HFFc6 (cell line): ENCODE measurements around the gene SLC43A3. TPM values are rescaled to one million over a fixed set of nuclear protein-coding genes. Genes with fewer than 3 reads are reported as not detected.

Experiments
- DNase-seq: peaks from one replicate; pipeline ENCODE4 v3.0.0-alpha.2; 2018
- H3K27ac Mint-ChIP-seq: 2 replicates; pipeline ENCODE4 v1.8.0; 2020; ENCODE audit warnings: mild to moderate bottlenecking, mixed read lengths
- H3K27me3 Mint-ChIP-seq: 2 replicates; pipeline ENCODE4 v1.8.0; 2021; ENCODE audit warnings: mild to moderate bottlenecking, moderate library complexity, mixed read lengths; ENCODE audit not compliant: insufficient read depth
- H3K36me3 Mint-ChIP-seq: 2 replicates; pipeline ENCODE4 v1.8.0; 2021; ENCODE audit warnings: low read depth, mixed read lengths
- H3K4me1 Mint-ChIP-seq: 2 replicates; pipeline ENCODE4 v1.8.0; 2020; ENCODE audit warnings: low read depth, mixed read lengths
- H3K4me3 Mint-ChIP-seq: 2 replicates; pipeline ENCODE4 v1.8.0; 2020; ENCODE audit warnings: mild to moderate bottlenecking, moderate library complexity, mixed read lengths
- H3K9me3 Mint-ChIP-seq: 2 replicates; pipeline ENCODE4 v1.8.0; 2020; ENCODE audit warnings: mild to moderate bottlenecking, mixed read lengths
- CTCF ChIP-seq: fragments of 200-600 bp; sonication (generic); IDR thresholded peaks from 2 replicates; pipeline ENCODE4 v1.5.0; 2021; ENCODE audit warnings: antibody characterized with exemption, mild to moderate bottlenecking
- total RNA-seq, 6 experiments: library from RNA; stranded (reverse); fragmentation: NEBNext Ultra II Directional; extraction: Animal tissue kit (Norgen Biotek cat#: 25700); gene quantifications; 2 replicates in 1 of 6; 3 replicates in 5 of 6; pipeline ENCODE4 v1.2.3, GENCODE V29; 2021

Gene SLC43A3
- total RNA-seq, 6 experiments from 2014 or later, result 2.1 to 18.7 (median 15.8) TPM

GRCh38 chr11:57402188-57403002 lies 24.5 kb downstream of the SLC43A3 start:
- H3K27ac Mint-ChIP-seq, result no peak overlapping the region
- TF ChIP-seq CTCF, result no peak
- H3K36me3 Mint-ChIP-seq, result no peaks in the 10 kb centered on the region; the same call in 1 of the 2 replicates
- no peak for DNase-seq
- no peaks in the 10 kb centered on the region for H3K9me3 Mint-ChIP-seq
- no peak overlapping the region for H3K4me3 Mint-ChIP-seq
- H3K4me1 Mint-ChIP-seq, result 0 out of 2 replicates have a peak, but pooled peaks cover 8% of the 10 kb centered on the region
- peaks cover 17% of the 10 kb centered on the region for H3K27me3 Mint-ChIP-seq

GRCh38 chr11:57399972-57400578 lies 26.8 kb downstream of the SLC43A3 start:
- no peak for DNase-seq
- Mint-ChIP-seq H3K4me1 (no peaks in the 10 kb centered on the region), H3K27me3 (peaks cover 24% of the 10 kb centered on the region), H3K9me3 (no peaks in the 10 kb centered on the region), H3K27ac (no peak overlapping the region), H3K36me3 (no peaks in the 10 kb centered on the region), H3K4me3 (no peak overlapping the region)
- TF ChIP-seq CTCF, result no peak

- peaks cover 24% of the 10 kb centered on the region for H3K27me3 Mint-ChIP-seq
- no peak overlapping the region for H3K4me3 Mint-ChIP-seq
- H3K9me3 Mint-ChIP-seq, result no peaks in the 10 kb centered on the region
- TF ChIP-seq CTCF, result no peak
- no peaks in the 10 kb centered on the region for H3K36me3 Mint-ChIP-seq
- H3K27ac Mint-ChIP-seq, result no peak overlapping the region
- no peaks in the 10 kb centered on the region for H3K4me1 Mint-ChIP-seq
- no peak for DNase-seq
Measured at GRCh38 chr11:57399221-57399620, 27.7 kb downstream of the SLC43A3 start.

- Mint-ChIP-seq H3K36me3 (no peaks in the 10 kb centered on the region), H3K9me3 (no peaks in the 10 kb centered on the region), H3K4me1 (no peaks in the 10 kb centered on the region), H3K27me3 (peaks cover 21% of the 10 kb centered on the region), H3K27ac (no peak overlapping the region), H3K4me3 (no peak overlapping the region)
- no peak for DNase-seq
- no peak for TF ChIP-seq CTCF
Measured at GRCh38 chr11:57397394-57397990, 29.4 kb downstream of the SLC43A3 start.

GRCh38 chr11:57396744-57397143 lies 30.2 kb downstream of the SLC43A3 start:
- TF ChIP-seq CTCF, result no peak
- Mint-ChIP-seq H3K4me3 (no peak overlapping the region), H3K36me3 (no peaks in the 10 kb centered on the region), H3K27ac (no peak overlapping the region), H3K27me3 (peaks cover 19% of the 10 kb centered on the region), H3K9me3 (no peaks in the 10 kb centered on the region), H3K4me1 (no peaks in the 10 kb centered on the region)
- DNase-seq, result no peak
